CD14-positive monocyte (primary cell): ENCODE data around the gene CWC27. TPM values are rescaled to one million over a fixed set of nuclear protein-coding genes. Genes with fewer than 3 reads are reported as not detected.

Experiments used
- DNase-seq, 3 donors: peaks; one replicate each; pipeline ENCODE4 v3.0.0-alpha.2; 2011 to 2022
- H2AFZ ChIP-seq: 2 replicates; pipeline ENCODE4 v1.6.0; 2012; ENCODE audit warnings: mild to moderate bottlenecking, low read depth, low read length, inconsistent platforms; ENCODE audit not compliant: insufficient read depth, poor library complexity, severe bottlenecking
- H3K27ac ChIP-seq, 2 donors: 1 replicate in 1 of 2; 2 replicates in 1 of 2; pipeline ENCODE4 v1.5.1; 2012 to 2013; ENCODE audit warnings: low read length in 2 of 2, control low read depth in 1 of 2, inconsistent platforms in 1 of 2, low read depth in 1 of 2, mild to moderate bottlenecking in 1 of 2
- H3K27me3 ChIP-seq, 2 donors: one replicate each; pipeline versions ENCODE4 v1.6.0 to v1.6.1; 2011 to 2013; ENCODE audit warnings: low read length in 2 of 2; ENCODE audit not compliant: control insufficient read depth in 2 of 2, insufficient read depth in 2 of 2
- H3K36me3 ChIP-seq, 2 donors: replicated peaks in 1 of 2; 1 replicate in 1 of 2; 2 replicates in 1 of 2; pipeline versions ENCODE4 v1.5.1 to v1.6.1; 2012 to 2013; ENCODE audit warnings: low read length in 2 of 2, control low read depth in 1 of 2, inconsistent platforms in 1 of 2, mild to moderate bottlenecking in 1 of 2; ENCODE audit not compliant: insufficient read depth in 2 of 2, control insufficient read depth in 1 of 2
- H3K4me1 ChIP-seq, 2 donors: 1 replicate in 1 of 2; 2 replicates in 1 of 2; pipeline versions ENCODE4 v1.5.1 to v1.6.1; 2012 to 2013; ENCODE audit warnings: low read length in 2 of 2, control low read depth in 1 of 2, inconsistent platforms in 1 of 2, mild to moderate bottlenecking in 1 of 2, moderate library complexity in 1 of 2; ENCODE audit not compliant: insufficient read depth in 2 of 2, control insufficient read depth in 1 of 2
- H3K4me2 ChIP-seq: replicated peaks from 2 replicates; pipeline ENCODE3; 2012; ENCODE audit warnings: low read length, moderate library complexity, mild to moderate bottlenecking; ENCODE audit not compliant: poor library complexity, severe bottlenecking; ENCODE audit errors: extremely low read depth
- H3K4me3 ChIP-seq, 3 experiments: fragments of 200-600 bp in 1 of 3; sonication (generic) in 1 of 3; replicated peaks in 1 of 3; 1 replicate in 2 of 3; 2 replicates in 1 of 3; pipeline ENCODE4 v1.5.1; 2011 to 2013; ENCODE audit warnings: low read length in 3 of 3, mild to moderate bottlenecking in 3 of 3, control low read depth in 2 of 3, low read depth in 2 of 3, inconsistent platforms in 1 of 3, moderate library complexity in 1 of 3
- H3K79me2 ChIP-seq: 2 replicates; pipeline ENCODE4 v1.6.0; 2012; ENCODE audit warnings: mild to moderate bottlenecking, control low read depth, inconsistent platforms, low read length, moderate library complexity; ENCODE audit not compliant: insufficient read depth
- H3K9ac ChIP-seq: 2 replicates; pipeline ENCODE4 v1.6.0; 2017; ENCODE audit warnings: low read length, mild to moderate bottlenecking; ENCODE audit not compliant: insufficient read depth, poor library complexity, severe bottlenecking
- H3K9me3 ChIP-seq, 2 donors: replicated peaks in 1 of 2; 1 replicate in 1 of 2; 2 replicates in 1 of 2; pipeline versions ENCODE4 v1.5.1 to v1.6.1; 2012 to 2013; ENCODE audit warnings: low read length in 2 of 2, control low read depth in 1 of 2; ENCODE audit not compliant: control insufficient read depth in 1 of 2, insufficient read depth in 1 of 2
- H4K20me1 ChIP-seq: 2 replicates; pipeline ENCODE4 v1.6.0; 2012; ENCODE audit warnings: mild to moderate bottlenecking, low read length, control low read depth, moderate library complexity; ENCODE audit not compliant: insufficient read depth
- H3K27ac Mint-ChIP-seq, 7 donors: one replicate each; pipeline ENCODE4 v1.8.0; 2020; ENCODE audit warnings: mild to moderate bottlenecking in 7 of 7, mixed read lengths in 7 of 7, moderate library complexity in 6 of 7, inconsistent platforms in 2 of 7
- H3K27me3 Mint-ChIP-seq, 3 donors: one replicate each; pipeline ENCODE4 v1.8.0; 2021 to 2022; ENCODE audit warnings: low read depth in 3 of 3, mild to moderate bottlenecking in 3 of 3, mixed read lengths in 3 of 3, moderate library complexity in 3 of 3, inconsistent platforms in 1 of 3
- H3K36me3 Mint-ChIP-seq, 2 donors: one replicate each; pipeline ENCODE4 v1.8.0; 2020; ENCODE audit warnings: mixed read lengths in 2 of 2, inconsistent platforms in 1 of 2, mild to moderate bottlenecking in 1 of 2
- H3K4me1 Mint-ChIP-seq: one replicate; pipeline ENCODE4 v1.8.0; 2020; ENCODE audit warnings: mild to moderate bottlenecking, mixed read lengths
- H3K4me3 Mint-ChIP-seq, 2 donors: one replicate each; pipeline ENCODE4 v1.8.0; 2020; ENCODE audit warnings: mild to moderate bottlenecking in 2 of 2, mixed read lengths in 2 of 2, moderate library complexity in 1 of 2
- H3K9me3 Mint-ChIP-seq, 7 donors: one replicate each; pipeline ENCODE4 v1.8.0; 2020 to 2022; ENCODE audit warnings: mixed read lengths in 7 of 7, mild to moderate bottlenecking in 6 of 7, moderate library complexity in 6 of 7, inconsistent platforms in 2 of 7
- WGBS: methylation state at CpG from one replicate; pipeline ENCODE4 v1.1.5; 2013; ENCODE audit warnings: missing lambda C conversion rate; ENCODE audit not compliant: insufficient coverage; 5-methylcytosine and 5-hydroxymethylcytosine counted together
- intact Hi-C, 2 donors: fragments of 100-400 bp; cut with micrococcal nuclease; formaldehyde crosslinking; loops; one replicate each; pipeline versions ENCODE4 v1.15.0 to v1.15.1; 2023
- polyA plus RNA-seq, 3 donors: library from polyadenylated mRNA; depleted of rRNA in 1 of 3; unstranded in 2 of 3; stranded (reverse) in 1 of 3; fragments of 300-500 nt in 2 of 3; fragments of >200 nt in 1 of 3; fragmentation: Illumina TruSeq in 2 of 3; gene quantifications; 1 replicate in 2 of 3; 2 replicates in 1 of 3; pipeline ENCODE4 v1.2.3, GENCODE V29; 2012 to 2021
- TF ChIP-seq, protein P1 (sequence below): fragments of 200-600 bp; IDR thresholded peaks from one replicate; pipeline ENCODE4 v1.8.0; 2022; ENCODE audit warnings: antibody characterized with exemption, mild to moderate bottlenecking

Gene CWC27
- polyA plus RNA-seq, 3 donors: 6.6 to 18.9 (median 14.5) TPM

- H3K4me1 ChIP-seq: no peaks in the 10 kb centered on the region
- Mint-ChIP-seq H3K4me1 (no peaks in the 10 kb centered on the region), H3K9me3 (peaks cover 0 to 10% (median 5%) of the 10 kb centered on the region in 7 donors), H3K36me3 (peaks cover 37 to 42% of the 10 kb centered on the region in 2 donors), H3K4me3 (no peak overlapping the region), H3K27me3 (no peaks in the 10 kb centered on the region), H3K27ac (peak overlapping the region in 4 of 7 donors; percentile 3 to 41 (median 20))
- no peaks in the 10 kb centered on the region for H3K27me3 ChIP-seq
- no peak overlapping the region for H3K4me3 ChIP-seq
- no peaks in the 10 kb centered on the region for H3K9me3 ChIP-seq
- no peaks in the 10 kb centered on the region for H4K20me1 ChIP-seq
- intact Hi-C loops: no loop called here
- no peak for DNase-seq
- H3K4me2 ChIP-seq: no peak overlapping the region
- no peak overlapping the region for H2AFZ ChIP-seq
- TF ChIP-seq, protein P1, sequence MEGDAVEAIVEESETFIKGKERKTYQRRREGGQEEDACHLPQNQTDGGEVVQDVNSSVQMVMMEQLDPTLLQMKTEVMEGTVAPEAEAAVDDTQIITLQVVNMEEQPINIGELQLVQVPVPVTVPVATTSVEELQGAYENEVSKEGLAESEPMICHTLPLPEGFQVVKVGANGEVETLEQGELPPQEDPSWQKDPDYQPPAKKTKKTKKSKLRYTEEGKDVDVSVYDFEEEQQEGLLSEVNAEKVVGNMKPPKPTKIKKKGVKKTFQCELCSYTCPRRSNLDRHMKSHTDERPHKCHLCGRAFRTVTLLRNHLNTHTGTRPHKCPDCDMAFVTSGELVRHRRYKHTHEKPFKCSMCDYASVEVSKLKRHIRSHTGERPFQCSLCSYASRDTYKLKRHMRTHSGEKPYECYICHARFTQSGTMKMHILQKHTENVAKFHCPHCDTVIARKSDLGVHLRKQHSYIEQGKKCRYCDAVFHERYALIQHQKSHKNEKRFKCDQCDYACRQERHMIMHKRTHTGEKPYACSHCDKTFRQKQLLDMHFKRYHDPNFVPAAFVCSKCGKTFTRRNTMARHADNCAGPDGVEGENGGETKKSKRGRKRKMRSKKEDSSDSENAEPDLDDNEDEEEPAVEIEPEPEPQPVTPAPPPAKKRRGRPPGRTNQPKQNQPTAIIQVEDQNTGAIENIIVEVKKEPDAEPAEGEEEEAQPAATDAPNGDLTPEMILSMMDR: no peak
- WGBS: no CpG with 5 or more reads among the region's 1 CpG
- H3K9ac ChIP-seq: no peak overlapping the region
- no peak overlapping the region for H3K27ac ChIP-seq
- no peaks in the 10 kb centered on the region for H3K79me2 ChIP-seq
- H3K36me3 ChIP-seq: peaks cover 8 to 41% of the 10 kb centered on the region in 2 donors
Measured at GRCh38 chr5:64977779-64978178, 209.0 kb downstream of the CWC27 start.

DNA sequence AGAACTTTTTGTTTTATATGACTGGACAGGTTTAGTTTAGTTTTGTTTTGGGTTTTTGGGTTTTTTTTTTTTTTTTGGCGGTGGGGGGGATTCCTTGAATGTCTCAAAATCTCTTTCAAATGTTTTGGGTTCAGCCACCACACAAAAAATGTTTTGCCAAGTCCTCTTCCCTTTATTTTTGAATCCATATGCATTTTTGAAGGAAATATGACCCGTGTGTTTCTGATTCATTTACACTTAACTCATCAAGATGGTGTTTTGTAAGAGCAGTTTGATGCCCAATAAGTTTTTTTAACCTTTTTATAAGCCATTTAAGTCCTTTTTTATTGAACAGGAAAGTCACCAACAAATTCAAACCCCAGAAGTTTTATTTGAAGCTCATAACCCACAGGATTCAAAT lies 209.8 kb downstream of the CWC27 start:
- Histone ChIP-seq H4K20me1 (no peaks in the 10 kb centered on the region), H3K27me3 (no peaks in the 10 kb centered on the region), H3K79me2 (no peaks in the 10 kb centered on the region), H3K4me2 (no peak overlapping the region), H3K4me3 (no peak overlapping the region), H3K4me1 (no peaks in the 10 kb centered on the region), H3K36me3 (peaks cover 3 to 37% of the 10 kb centered on the region in 2 donors), H3K9me3 (no peaks in the 10 kb centered on the region), H2AFZ (no peak overlapping the region), H3K27ac (no peak overlapping the region), H3K9ac (no peak overlapping the region)
- H3K4me1 Mint-ChIP-seq: no peaks in the 10 kb centered on the region
- H3K36me3 Mint-ChIP-seq: peaks cover 34 to 36% of the 10 kb centered on the region in 2 donors
- DNase-seq: no peak
- H3K27ac Mint-ChIP-seq: no peak overlapping the region
- H3K9me3 Mint-ChIP-seq: peaks cover 0 to 9% (median 4%) of the 10 kb centered on the region in 7 donors
- no peak overlapping the region for H3K4me3 Mint-ChIP-seq
- no peaks in the 10 kb centered on the region for H3K27me3 Mint-ChIP-seq
- WGBS: no CpG with 5 or more reads among the region's 2 CpGs
- intact Hi-C loops: no loop called here
- TF ChIP-seq, protein P1: no peak
